SKM-1 treated with dmso at 0.1 percent for 144 hours (cell line): ENCODE measurements around the gene PDGFB.

Source experiments
- DNase-seq: peaks from one replicate; lab custom pipeline; 2025; ENCODE audit not compliant: unreplicated experiment; lab: John Stamatoyannopoulos, UW

Gene PDGFB

DNA sequence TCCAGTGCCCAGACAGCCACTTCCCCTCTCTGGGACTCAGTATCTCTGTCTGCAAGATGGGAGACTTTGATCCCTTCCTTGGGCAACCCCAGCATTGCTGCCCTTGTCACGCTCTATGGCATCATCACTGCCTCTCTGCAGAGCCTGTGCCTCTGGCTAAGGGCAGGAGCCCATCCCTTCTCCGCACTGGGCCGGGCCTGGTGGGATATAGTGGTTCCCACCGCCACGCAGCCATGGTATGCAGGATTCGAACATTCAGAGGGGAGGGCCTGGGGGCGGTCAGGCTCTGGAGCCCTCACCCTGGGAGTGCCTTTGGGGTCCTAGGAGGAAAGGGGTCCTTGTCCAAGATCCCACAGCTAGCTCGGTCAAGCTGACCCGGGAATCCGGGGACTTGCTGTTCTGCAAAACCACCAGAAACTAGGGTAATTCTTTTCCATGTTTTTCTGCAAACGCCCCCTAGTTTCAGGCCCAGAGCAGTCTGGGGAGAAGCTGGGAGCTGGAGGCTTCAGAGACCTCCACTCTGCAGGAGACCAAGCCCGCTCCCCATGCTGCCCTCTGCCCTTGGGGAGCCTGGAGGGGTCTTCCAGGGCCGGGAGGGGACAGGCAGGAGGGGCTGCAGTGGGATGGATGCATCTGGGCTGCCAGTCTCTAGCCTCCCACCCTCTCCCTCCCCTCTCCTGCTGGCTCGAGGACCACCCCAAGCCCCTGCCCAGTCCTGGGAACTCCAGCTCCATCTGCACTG, 67.9 kb downstream of the PDGFB start:
- DNase-seq = no peak

DNA sequence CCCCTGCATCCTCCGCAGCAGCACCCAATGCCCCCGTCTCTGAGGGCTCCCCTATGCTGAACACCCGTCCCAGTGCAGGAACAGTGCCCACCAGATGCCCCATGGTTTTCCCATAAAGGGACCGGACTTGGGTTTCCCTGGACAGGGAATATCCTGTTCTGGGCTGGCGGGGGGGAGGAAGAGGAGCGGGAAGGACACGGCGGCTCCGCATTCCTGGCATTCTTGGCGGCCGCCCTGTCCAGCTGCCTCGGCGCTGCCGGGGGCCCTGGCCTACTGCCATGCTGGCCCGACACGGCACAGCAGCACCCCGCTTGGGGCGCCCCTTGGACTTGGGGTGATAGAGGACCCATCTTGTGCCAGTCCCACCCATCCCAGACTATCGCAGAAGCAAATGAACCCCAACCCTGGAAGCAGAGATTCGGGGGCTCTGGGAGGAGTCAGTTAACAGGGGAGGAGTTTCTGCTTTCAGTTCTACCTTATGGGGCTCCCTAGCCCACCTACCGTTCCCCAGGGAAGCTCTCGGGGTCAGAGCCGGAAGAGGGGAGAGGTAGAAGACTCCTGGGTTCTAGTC, 68.6 kb downstream of the PDGFB start:
- DNase-seq = no peak

DNA sequence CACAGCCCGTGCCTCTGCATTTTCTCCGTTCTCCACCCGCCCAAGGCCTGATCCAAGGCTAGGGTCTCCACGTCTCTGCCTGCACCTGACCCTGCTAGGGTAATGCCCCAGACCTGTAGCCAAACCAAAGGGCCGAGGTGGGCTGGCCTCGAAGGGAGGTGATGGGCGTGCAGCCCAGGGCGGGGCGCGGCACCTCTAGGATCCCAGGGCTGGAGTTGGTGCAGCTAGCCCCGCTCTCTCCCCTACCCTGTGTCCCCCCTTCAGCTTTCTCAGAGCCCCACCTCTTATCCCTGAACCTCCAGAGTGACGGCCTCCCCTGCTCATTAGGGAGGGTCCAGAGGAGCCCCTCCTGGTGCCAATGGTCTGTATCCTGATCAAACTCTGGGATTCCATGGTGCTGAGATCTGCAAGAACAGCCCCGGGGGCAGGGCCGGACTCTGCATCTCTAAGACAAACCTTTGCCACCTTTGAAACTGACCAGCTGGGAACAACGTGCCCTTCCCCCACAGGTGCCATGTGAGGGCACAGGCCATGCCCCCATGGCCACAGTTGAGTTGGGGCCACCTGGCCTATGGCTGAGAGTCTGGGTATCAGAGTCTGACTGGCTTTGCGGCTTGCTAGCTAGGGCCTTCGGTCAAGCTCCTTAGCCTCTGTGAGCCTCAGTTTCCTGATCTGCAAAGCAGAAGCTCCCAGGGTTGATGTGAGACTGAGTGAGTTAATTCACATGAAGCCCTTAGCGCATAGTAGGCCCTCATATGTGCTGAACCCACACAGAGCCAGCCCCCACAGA, 69.2 kb downstream of the PDGFB start:
- DNase-seq = no peak

DNA sequence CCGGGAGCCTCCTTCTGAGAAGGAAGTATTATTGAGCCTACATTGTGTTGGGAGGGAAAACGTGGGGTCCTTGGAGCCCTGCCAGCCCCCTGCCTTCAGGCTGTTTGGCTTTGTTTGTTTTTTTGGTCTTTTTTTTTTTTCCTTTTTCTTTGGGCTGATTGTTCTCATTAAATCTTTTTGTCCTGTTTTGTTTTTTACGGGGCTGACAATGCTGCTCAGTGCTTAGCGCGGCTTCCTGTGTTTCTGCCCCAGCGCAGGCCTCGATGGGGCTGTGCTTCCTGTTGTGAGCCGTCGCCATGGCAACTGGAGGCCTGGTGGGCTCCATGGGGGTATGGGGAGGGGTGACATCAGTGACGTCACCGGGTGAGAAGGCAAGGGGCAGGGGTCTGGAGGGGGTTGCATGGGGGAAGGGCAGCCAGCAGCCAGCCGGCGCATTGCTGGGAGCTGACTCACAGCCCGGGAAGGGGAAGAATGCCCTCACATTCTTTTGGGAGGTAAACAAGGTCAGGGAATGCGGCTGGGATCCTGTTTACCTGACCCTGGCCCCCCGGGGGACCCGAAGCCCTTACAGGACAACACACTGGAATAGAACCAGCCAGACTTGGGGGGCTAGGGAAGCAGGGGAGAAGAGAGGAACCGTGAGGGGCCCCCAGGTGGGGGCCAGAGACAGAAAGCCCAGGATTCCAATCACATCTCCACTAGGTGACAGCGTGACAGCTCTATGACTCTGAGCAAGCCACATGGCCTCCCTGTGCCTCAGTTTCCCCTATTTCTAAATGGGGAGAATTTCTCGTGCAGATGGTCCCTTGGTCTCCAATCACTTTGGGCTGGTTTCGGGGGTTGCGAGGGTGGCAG, 70.1 kb downstream of the PDGFB start:
- DNase-seq = no peak

DNA sequence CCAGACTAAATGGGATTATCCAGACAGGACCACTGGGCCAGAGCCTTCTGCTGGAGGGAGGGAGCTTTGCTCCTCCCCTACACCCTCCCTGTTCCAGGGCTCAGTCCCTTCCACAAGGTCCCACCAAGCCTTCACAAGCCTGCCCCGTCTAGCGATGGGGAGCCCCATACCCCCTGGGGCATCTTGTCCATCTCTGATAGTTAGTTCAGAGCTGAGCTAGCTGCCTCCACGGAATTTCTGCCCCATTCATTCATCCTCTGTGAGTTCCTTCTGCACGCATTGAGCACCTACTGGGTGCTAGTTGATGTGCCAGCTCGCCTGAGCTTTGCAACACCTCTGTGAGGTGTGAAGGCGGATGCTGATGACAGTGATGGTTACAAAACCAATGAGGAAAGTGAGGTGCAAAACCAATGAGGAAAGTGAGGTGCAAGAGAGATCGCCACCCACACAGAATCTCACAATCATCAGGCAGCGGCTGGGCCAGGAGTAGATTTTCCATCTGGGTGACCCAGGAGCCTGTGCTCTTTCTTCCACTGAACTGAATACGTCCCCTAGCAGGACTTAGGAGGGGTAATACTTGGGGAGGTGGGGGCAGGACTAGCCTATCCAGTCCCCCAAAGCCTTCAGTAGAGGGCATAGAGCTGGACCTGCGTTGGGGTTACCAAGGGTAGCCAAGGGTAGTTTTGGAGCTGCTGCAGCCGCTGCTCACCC, 70.8 kb downstream of the PDGFB start:
- DNase-seq = no peak
